HG03442 (cell line): Measurements from ENCODE around the gene TPM3.
"Not testable (repeated sequence)": the region's sequence is repeated elsewhere in the genome, so short reads cannot be mapped to it uniquely, and the experiment has no call there.

Experiments
- ATAC-seq: cut with Tn5 transposase; IDR thresholded peaks from one replicate; pipeline ENCODE4 v1.9.1; 2021; ENCODE audit warnings: mild to moderate bottlenecking, moderate library complexity; ENCODE audit not compliant: unreplicated experiment

Gene TPM3

GRCh38 chr1:154206196-154206595 lies 14.3 kb upstream of the TPM3 start, which contains the start of gene CFAP141:
CFAP141 (minus strand) TSS chr1:154206333; CDS start chr1:154206307, 26 bp downstream.
- no peak for ATAC-seq

DNA sequence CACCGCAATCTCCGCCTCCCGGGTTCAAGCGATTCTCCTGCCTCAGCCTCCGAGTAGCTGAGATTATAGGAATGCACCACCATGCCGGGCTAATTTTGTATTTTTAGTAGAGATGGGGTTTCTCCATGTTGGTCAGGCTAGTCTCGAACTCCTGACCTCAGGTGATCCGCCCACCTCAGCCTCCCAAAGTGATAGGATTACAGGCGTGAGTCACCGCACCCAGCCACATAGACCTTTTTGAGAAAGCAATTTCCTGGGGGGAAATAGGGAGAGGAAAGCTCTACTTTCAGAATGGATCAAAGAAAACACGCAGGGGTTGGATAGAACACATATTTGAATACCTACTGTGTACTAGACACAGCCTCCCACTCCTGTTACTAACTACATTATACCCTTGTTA lies 13.9 kb upstream of the TPM3 start:
- not testable (repeated sequence) for ATAC-seq

DNA sequence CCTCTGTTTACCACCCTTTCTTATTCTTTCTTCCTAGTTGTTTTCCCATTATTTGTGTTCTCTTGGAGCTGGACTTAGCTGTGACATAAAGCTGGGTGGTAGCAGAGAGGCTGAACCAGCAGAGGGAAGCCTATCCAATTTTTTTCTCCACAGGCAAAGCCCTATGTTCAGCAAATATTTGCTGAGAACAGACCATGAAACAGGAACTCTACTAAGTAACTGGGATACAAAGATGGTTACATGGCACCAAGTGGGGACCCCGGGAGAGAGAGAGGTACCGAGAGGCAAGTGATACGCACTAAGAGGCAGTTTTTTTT lies 7.6 kb upstream of the TPM3 start:
- ATAC-seq: no peak

GRCh38 chr1:154198756-154199562 lies 7.1 kb upstream of the TPM3 start:
- no peak for ATAC-seq

DNA sequence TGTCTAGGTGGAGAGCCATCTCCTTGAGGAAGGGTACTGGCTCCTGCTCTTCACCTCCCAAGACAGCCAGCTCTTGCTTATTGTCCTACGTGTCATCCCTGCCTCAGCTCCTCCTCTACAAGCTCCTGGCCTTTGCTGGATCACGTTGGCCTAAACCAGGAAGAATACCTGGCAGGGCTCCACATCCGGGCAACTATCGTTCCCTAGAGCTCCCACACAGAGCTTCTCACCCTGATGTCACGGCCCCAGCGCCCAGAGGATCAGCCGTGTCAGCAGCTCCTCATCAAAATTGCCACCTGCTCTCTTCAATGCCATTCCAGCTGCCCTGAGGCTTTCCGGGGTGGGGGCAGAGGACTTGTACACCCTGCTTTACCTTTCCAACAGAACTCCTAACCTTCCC lies 1.9 kb upstream of the TPM3 start:
- no peak for ATAC-seq

DNA sequence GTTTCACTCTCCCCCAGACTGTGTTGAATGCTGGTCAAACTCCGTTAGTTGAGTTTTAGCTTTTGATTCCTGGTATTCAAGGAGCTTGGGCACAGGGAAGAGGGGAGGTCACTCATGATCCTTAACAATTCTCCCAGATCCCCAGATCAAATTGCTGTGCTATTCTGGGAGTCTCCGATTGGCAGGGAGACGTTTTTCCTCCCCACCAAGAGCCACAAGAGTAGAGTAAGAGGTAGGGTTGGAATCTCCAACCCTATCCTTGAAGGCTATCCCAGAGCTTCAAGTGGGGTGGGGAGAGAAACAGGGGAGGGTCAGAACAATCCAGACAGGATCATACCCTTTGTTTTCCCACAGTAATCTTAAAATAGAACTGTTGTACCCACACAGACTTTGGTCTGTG lies 576 bp upstream of the TPM3 start:
- no peak for ATAC-seq

- ATAC-seq: no peak
Observed at GRCh38 chr1:154190550-154190949, 1.4 kb downstream of the TPM3 start.

DNA sequence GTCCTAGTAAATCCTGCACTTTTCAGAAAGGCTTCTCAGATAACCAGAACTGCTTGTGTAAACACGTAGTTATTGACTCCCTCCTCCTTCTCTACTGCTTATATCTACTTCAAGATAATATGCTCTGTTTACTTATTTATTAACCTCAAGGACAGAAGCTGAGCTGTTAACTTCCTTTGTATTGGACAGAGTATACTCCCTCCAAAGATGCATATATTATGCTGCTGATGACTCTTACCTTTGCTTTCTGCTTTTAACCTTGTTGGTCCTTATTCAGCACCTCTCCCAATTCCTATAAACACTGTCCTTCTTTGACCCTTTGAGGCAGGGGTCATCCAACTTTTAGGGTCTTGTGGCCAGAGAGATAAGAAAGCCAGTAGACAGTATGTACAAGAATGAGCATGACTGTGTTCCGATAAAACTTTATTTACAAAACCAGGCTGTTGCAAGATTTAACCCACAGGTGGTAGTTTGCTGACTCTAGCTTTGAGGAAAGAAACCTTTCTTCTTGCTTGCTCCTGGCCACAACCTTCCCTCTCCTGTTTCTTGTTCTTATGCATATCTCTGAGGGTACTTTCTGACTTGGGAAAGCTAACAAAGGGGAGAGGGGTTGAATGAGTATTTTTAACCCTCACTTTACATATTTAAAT lies 4.9 kb downstream of the TPM3 start:
- no peak for ATAC-seq

- ATAC-seq: no peak
Observed at GRCh38 chr1:154186177-154186576, 5.7 kb downstream of the TPM3 start.

DNA sequence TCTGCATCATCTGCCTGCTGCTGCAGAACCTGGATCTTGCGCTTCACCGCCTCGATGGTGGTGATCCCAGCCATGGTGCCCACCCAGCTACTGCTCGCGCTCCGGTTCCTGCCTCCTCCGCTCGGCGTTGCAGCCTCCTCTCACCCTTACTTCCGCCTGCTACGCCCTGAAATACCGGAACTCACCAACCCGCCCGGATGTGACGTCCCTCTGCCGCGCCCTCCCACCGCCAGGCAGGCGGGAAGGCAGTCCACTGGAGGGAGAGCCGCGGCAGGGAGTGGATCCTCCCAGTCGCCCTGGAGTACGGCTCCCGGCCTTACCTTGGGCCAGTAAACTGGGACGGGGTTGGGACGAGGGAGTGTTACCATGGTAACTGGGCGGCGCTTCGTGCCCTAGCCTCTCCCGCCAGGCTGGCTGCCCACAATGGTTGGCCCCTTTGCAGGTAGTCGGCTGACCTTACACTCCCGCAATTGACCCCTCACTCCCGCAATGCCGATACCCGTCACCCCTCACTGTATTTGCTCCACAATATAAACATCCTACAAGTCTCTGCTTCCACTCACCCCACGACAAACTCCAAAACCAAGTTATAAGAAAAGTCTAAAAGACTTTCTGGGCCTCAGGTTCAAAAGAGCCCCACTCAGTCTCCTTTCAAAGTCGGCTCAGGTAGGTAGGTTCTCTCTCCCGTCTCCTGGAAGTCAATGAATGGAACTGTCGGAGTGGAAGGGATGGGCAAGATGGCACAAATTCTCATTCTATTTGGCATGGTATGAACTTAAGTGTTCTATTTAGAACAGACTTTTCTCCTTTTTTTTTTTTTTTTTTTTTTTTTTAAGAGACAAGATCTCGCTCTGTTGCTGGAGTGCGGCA lies 8.6 kb downstream of the TPM3 start:
- peak; percentile 82 for ATAC-seq

DNA sequence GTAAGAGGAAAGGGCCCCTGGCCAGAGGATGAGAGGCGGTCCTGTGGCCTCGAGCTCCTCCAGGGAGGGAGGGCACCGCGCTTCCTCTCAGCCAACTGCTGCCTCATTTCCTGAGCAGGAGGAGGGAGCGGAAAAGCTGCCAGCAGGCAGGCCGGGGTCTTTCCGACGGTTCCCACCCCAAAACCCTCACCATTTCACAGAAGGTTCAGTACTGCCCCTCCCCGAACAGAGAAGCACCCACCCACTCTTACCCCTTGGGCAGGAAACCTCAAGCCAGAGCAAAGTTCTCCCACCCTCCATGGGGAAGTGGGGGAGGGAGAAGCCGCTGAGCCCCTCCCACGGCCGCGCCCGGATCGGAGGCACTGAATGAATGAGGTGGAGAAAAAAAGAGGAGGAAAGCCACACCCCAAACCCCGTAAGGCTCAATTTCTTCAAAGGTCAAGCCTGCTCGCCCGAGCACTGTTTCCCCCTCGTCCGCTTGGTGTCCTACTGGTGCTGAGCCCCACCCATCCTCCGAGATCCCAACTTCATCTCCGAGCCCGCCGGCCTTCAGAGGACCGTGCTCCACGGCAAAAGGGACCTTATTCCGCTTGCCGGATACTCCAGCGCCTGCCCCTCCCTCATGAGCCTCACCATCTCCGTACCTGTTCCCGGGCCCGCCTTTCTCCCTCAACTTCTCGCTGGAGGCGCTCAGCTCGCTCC lies 9.4 kb downstream of the TPM3 start:
- peak; percentile 40 for ATAC-seq

DNA sequence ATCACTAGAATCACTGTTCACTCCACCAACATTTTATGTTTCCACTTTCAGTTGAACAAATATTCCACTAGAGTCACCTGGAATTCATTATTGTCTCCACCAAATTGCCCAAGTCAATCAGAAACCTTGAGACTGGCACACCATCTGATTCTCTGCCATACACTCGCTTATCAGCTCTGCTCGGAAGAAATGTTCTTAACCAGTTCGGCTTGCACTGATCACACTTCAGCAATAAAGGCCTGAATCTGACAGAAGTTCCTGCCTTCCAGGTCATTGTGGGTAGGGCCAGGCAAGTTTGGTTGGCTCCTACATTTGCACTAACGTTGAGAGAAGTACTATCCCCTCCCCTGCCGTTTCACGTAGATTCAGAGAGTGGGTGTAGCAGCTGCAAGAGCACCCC lies 10.0 kb downstream of the TPM3 start:
- no peak for ATAC-seq

GRCh38 chr1:154179946-154180687 lies 11.8 kb downstream of the TPM3 start:
- ATAC-seq: no peak

DNA sequence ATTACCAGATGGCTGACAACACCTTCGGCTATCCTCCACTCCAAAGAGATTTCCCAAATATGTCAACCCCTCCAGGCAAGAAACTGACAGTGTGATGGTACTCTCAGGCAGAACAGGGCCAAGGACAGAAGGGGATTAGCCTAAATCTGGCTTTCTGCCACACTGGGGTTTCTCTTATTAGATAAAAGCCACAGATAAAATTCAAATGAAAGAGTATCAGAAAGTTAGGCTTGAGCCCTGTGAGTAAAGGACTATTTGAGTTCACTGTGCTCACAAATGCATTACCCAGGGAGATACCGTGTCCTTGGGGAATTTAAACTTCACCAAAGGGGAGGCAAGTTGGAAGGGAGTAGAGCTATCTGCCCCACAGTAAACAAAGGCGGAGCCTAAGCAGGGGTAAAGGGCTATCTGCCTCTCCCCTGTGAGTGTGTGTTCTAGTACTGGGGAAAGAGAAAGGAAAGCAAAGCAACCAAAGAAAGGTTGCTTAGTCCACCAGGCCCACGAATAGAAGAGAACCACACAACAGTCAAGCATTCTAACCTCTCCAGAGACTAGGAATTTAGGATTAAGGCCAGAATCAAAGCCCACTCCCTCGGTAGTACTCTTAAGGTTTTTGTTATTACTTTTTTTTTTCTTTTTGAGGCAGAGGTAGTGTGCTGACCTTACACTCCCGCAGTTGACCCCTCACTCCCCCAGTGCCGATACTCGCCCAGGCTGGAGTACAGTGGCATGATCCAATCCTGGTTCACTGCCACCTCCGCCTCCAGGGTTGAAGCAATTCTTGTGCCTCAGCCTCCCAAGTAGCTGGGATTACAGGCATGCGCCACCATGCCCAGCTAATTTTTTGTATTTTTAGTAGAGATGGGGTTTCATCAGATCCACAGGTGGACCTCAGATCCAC lies 12.7 kb downstream of the TPM3 start:
- no peak for ATAC-seq

GRCh38 chr1:154178013-154178412 lies 13.9 kb downstream of the TPM3 start:
- no peak for ATAC-seq

GRCh38 chr1:154176337-154176736 lies 15.6 kb downstream of the TPM3 start:
- ATAC-seq: no peak

DNA sequence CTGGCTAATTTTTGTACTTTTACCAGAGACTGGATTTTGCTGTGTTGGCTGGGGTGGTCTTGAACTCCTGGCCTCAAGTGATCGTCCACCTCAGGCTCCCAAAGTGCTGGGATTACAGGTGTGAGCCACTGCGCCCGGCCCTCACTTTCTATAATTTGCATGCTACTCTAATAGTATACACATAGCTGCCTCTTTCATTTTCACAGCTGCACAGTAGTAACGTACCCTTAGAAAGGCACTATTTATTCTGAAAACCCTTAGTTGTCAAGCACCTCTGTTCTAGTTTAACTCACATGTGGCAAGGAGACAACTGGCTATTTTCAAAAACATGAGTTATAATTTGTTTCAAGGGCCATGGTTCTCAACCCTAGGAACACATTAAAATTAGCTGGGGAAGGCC lies 17.2 kb downstream of the TPM3 start:
- ATAC-seq: no peak

GRCh38 chr1:154171880-154172279 lies 20.0 kb downstream of the TPM3 start:
- ATAC-seq: no peak

DNA sequence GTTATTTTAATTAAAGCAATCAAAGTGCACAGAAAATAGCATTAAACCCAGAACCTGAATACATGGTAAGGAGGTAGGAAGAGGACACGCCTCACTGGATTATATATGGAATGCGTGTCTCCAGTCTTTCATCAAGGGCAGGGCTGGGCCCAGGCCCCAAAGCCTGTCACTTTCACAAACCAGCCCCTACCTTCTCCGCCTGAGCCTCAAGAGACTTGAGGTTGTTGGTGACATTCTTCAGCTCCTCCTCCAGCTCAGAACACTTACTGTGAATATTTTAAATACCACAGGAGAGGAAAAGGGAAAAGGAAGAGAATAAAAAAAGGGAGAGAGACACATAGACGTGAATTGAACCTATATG lies 20.7 kb downstream of the TPM3 start:
- ATAC-seq: no peak
